Loucy (cell line): ENCODE results near the gene ARHGAP26.

Experiments used
- CTCF ChIP-seq: fragments of 200-600 bp; sonication (generic); conservative IDR thresholded peaks from 2 replicates; pipeline ENCODE4 v1.5.1; 2014; ENCODE audit warnings: mild to moderate bottlenecking, antibody characterized with exemption, low read length
- EZH2phosphoT487 ChIP-seq: fragments of 200-600 bp; IDR thresholded peaks from 2 replicates; pipeline ENCODE4 v1.6.1; 2018; ENCODE audit warnings: antibody characterized with exemption, mild to moderate bottlenecking, moderate library complexity, borderline replicate concordance

- TF ChIP-seq CTCF (no peak; the same call in 1 of the 2 replicates), EZH2phosphoT487 (no peak)
These were observed 13.6 kb downstream of the ARHGAP26 start for GRCh38 chr5:142783601-142784341.
